ENCODE measurements around the gene CD6.

Gene CD6

DNA sequence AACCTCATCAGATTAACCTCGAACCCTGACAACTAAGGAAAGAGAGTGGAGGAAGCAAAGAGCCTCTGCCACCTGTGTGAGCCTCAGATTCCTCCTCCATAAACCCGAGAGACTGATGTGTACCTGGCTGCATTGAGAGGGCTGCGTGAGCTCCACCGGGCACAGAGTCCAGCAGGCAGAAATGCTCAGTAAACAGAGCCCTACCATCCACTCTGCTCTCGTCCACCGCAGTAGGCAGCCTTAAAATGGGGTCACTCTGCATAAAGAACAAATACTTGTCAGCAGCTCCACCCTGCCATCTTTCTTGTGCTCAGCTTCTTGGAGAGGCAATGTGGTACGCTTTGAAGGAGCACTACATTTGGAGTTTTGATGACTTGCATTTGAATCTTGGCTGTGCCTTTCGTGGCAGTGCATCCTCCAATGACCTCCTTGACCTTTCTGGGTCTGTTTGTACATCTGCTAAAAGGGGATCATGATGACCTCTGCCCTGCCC, 87.8 kb downstream of the CD6 start:
- DNase-seq: no peak

DNA sequence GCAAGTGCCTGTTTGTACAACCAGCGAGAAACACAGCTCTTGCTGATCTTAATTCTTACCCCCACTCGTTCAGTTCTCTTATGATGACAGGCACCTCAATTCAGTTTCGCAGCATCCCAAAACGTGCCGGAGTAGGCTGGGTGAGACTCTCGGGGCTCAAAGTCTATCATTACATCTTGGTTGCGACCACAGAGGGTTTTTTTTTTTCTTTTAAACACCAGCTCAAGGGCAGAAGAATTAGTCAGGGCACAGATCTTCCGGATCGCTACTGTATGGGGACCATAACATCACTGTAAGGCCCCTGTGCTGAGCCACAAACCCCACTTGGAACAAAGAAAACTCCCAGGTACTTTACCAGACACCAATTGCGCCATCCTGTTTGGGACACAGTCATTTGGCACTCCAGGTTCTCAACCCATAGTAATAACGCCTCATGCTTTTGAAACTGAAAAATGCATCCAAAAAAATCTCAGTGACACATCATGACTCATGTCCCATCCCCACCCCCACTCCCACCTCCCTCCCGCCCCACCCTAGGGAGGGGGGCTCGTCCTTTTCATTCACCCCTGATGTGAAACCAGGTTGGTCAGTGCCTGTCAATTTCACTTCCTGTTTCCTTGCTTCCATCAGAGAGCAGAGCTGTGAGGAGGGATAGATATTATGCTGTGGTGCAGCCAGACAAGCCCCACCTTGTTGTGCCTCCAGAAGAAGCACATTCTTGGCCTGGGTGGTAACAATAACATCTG, 89.8 kb downstream of the CD6 start:
- peak; percentile 82 to 89 for DNase-seq

DNA sequence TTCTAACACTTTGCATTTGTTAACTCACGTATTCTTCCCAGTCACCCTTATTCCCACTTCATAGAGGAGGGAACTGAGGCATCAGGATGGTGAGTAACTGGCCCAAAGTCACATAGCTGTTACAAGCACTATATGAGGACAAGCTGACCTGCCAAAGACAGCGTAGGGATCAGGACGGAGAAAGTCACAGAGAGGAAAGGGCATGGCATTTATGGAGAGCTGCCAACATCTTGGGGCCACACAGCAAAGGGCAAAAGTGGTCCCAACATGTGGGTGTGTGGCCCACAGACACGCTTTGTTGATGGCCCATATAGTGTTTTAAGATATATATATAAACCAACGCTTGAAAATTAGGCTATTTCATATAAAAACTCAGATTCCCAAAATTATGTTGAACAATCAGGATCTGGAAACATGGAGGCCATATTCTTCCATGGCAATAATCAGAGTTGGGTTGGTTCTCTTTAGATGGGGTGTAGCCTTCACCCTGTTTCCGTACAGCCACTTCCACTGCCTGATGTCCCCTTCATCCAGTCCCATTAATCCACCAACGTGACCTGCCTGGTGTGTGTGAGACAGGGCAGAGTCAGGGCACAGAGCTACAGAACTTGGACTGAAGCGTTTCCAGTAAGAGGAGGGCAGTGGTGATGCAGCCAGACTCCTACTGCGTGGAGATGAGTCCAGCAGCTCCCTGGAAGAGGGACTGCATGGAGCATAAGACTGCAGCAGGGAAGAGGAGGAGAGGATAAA, 90.9 kb downstream of the CD6 start:
- peak in 1 of 2 donors; percentile 19 for DNase-seq

DNA sequence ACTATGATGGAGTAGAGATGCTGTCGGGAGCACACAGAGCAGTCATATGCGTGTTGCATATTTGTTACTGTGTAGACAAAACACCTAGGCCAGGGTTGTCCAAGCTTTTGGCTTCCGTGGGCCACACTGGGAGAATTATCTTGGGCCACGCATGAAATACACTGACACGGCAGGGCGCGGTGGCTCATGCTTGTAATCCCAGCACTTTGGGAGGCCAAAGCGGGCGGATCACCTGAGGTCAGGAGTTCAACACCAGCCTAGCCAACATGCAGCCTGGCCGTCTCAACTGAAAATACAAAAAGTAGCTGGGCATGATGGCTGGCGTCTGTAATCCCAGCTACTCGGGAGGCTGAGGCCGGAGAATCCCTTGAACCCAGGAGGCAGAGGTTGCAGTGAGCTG, 93.8 kb downstream of the CD6 start:
- DNase-seq: peak in 1 of 2 donors; percentile 13

DNA sequence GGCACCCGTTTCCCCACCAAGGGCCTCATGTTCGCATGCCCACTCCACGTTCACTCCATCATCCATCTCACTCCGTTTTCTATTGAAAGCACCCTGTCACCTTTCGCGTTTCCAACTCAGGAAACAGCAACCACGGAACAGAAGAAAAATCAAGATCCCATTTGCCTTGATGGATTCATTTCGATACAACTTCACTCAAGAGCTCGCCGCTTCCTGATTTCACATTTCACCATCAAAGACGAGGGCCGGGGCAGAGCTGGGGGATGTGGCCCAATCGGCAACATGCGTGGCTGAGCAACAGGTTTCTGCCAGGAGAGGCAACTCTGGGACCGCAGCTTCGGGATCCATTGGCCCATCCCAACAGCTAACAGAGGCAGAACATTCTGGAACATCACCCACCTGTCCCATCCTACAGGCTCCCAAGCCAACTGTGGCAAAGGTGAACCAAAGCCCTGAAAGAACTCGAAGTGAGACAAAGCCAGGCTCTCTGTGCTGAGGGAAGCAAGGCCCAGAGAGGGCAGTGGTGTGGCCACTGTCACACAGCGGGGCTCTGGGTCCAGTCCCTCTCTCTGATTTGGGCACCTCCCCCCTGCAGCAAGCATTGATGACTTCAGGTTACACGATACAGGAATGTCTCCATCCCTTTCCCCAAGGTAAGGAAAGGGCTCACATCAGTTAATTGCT, 94.6 kb downstream of the CD6 start:
- peak; percentile 65 to 75 for DNase-seq

DNA sequence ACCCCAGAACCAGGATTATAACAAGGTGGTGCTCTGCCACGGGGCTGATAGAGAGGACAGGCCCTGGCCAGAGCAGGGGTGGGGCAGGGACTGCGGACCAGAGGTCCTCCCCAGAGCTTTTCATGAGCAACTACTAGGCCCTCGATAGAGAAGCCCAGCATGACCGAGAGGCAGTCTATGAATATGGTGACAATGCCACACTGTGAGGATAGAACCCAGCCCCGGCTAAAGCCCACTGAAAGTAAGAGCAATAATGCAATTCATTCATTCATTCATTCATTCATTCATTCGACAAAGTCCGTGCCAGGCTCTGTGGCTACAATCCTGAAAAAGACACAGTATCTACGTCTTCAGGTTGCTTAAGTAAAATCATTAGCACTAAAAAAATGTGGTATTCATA, 95.2 kb downstream of the CD6 start:
- DNase-seq: peak in 1 of 2 donors; percentile 16

DNA sequence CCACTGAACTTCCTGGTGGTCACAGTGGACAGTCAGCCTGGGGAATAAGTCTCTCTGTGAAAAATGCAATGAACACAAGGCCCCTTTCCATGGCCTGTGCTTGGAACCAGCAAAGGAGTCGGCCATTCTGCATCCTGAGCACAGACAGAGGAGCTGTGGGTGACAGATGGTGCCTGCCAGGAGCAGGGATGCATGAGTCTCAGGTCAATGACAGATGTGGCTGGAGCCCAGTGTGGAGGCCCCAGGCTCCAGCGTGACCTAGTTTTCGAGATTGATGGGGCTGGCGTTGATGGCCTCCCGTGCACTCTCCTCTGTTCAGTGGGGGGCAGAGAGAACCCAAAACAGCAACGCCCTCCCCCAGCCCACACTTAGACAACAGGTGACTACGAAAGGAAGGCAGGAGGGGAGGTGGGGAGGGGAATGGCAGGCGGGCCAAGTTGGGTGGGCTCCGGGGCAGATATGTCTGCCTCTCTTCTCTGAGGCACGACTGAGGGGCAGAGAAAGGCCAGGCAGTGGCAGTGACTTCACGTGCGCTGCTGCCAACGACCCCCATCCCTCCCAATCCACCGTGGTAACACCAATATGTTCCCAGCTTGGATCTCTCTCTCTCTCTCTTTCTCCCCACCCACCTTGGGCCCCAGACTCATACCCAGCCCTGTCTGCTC, 96.4 kb downstream of the CD6 start:
- DNase-seq: peak in 1 of 2 donors; percentile 12

DNA sequence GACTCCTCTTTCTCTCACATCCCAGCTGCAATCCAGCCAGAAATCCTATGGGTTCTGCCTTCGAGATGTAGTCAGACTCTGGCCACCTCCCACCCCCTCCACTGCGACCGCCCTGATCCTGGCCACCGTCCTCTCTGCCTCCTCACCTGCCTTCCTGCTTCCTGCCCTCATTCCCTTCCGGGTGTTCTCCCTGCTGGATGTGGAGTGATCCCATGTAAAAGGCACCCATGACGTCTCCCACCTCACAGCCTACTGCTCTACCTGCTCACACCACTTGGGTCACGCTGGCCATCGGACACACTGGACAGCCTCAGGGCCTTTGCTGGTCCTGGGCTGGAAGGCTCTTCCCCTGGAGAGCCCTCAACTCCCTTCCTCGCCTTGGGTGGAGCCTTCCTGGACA, 97.1 kb downstream of the CD6 start:
- DNase-seq: peak in 1 of 2 donors; percentile 15

DNA sequence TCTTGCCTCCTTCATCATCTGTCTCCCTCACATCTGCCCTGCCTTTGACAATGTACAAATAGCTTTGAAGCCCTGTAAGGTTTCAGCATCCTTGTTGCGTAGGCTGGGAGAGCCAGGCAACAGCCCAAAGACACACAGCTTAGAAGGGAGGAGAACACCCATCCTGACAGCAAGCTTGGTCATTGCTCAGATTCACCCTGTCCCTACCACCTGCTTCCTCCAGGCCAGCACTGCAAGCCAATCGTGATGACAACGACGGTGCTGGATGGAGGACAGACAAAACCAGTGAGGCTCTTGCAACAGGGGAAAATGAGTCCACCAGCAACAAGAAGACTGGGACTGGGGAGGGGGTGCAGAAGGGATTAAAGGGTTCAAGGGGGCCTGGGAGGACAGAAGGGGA, 97.9 kb downstream of the CD6 start:
- peak in 1 of 2 donors; percentile 13 for DNase-seq
